DMS79 (cell line): Measurements from ENCODE around the gene PIK3AP1.
A peak's percentile ranks its signal among the peaks of the same experiment; 100 is the strongest.
"Not testable (repeated sequence)": the region's sequence is repeated elsewhere in the genome, so short reads cannot be mapped to it uniquely, and the experiment has no call there.

Source experiments
- DNase-seq: peaks from one replicate; lab custom pipeline; 2025; lab: John Stamatoyannopoulos, UW

Gene PIK3AP1

DNA sequence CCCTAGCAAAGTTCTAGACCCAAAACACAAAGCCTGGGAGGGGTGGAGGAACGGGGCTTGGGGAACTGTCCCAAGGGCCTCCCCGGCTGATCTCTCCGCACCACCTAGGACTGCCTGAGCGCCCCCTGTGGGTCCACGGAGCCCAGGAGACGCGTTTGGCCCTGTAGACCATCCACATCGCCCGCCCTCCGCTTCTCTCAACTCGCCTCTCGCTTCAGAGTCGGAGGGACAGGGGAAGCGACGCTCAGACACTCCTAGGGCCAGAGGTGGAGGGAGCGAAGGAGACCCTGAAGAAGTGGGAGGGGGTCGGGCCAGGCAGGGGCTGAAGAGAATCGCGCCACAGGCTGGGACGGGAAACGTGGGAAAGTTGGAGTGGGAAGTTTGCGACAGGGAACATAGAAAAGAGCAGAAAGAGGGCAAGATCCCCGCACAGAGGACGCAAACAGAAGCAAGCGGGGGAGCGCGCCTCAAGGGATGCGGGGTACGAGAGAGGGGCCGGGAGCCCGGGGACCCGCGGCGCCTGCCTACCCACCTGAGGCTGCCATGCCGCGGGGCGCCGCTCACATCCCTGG, 378 bp downstream of the PIK3AP1 start:
- no peak for DNase-seq

DNA sequence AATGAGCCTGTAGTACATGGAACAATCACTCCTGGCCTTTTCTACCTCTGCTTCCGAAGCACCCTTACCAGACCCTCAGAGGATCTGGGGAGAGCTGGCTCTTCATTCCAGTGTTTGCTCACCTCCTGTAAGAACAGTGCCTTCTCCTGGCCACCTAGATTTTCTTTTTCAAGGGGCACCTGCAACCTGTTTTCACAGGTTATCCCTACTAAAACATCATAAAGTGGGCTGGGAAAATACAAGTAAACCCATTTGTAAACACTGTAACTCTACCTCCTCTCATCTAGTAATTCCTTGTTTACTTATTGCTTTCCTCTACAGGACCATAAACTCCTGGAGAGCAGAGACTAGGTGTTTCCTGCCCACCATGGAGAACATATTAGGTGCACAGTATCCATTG, 1.1 kb downstream of the PIK3AP1 start:
- DNase-seq = peak; percentile 20

DNA sequence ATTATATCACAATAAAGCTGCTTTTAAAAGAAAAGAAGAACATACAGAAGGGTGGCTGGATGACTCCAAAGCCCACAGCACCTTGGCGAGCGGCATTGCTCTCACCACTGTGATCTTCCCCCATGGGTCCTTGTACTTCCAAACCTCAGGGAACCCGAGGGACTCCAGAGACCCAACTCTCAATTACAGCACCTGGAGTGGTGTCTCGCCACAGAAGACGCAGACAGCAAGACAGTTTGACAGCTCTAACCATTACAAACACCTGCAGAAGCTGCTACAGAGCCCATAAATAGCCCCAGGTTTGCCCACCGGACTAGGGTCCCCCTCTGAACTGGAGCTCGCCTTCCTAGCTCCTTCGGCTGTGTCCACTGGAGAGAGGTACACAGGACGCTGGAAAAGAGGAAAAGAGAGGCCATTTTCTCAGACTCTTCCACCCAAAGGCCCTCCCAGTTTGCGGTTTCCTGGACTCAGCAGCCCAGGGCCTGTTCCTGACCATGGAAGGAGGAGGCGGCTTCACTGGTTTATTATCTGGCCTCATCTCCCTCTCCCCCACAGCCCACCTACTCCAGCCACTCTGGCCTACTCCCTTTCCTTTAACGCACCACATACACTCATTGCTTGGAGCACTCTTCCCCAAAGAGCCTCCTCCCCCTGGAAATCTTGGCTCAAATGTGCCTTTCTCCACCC, 1.9 kb downstream of the PIK3AP1 start:
- no peak for DNase-seq

DNA sequence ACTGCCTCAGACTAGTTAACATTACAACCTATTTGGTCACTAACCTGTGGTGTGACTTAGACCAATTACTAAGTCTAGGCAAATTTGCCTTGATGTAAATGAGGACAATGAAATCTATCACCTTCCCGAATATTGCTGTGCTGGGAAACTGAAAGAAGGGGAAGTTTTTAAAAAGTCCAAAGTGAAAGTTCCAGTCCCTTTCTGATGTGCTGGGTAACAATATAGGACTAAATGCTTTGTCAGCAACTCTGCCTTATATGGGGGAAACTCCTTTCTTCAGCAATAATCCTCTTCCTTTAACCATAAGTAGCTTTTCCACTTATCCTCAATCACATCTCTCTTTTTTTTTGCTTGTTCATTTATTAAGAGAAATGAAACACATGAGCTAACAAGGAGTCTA, 3.9 kb downstream of the PIK3AP1 start:
- DNase-seq = no peak

DNA sequence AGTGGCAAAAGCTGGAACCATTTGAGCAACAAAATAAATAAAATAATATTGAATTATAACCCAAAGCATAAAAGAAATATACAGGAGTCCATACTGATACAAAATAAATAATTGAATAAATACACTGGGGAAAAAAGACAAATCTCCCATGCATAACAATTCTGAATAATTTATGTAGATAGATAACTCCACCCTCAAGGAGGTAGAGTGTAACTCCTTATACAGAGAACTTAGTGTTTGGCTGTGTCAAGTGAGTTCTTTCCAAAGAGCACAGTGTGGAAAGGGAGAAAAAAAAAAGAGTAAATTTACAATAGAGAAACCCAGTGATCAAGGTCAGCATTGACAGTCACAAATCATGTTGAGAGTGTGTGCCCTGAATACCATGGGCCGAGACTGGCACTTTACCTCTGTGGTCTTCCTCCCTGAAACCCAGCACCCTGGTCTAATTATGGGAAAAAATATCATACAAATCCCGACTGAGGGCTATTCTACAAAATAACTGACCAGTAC, 5.5 kb downstream of the PIK3AP1 start:
- no peak for DNase-seq

DNA sequence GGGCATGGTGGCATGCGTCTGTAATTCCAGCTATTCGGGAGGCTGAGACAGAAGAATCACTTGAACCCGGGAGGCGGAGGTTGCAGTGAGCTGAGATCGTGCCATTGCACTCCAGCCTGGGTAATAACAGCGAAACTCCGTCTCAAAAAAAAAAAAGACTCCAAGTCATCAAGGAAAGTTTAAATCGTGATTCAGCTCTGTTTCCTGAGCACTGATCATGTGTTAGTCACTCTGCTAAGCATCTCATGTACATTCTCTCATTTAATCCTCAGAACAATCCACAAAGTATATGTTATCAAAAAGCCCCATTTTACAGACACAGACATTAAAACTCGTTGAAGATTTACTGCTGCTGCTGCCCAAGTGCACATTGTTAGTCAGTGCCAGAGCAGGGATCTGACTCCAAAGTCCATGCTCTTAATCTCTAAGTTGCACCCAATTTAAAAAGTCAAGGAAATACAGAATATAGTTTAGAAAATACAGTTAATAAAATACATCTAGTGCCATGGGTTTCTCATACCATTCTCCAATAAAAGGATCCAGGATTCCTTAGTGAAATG, 6.2 kb downstream of the PIK3AP1 start:
- no peak for DNase-seq

DNA sequence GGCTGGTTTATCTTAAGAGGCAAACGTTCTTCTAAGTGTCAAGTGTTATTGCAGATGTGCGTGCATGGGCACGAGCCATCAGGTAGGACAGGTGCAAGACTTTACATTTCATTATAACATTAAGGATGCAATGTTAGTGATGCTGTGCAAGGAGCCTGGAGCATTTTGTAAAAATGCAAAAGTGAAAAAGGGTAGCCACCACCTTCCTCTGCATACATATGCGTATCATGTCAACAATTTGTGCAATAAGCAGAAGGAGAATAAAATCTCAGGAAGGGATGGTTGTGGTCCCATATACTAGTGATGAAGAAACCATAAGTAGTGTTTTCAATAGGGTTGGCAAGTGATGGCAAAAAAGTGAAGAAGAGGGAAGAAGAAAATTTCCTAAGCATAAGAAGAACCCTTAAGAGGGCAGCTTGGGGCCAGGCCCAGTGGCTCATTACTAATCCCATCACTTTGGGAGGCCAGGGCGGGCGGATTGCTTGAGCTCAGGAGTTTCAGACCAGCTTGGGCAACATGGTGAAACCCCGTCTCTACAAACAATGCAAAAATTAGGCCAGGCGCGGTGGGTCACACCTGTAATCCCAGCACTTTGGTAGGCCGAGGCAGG, 7.5 kb downstream of the PIK3AP1 start:
- no peak for DNase-seq

DNA sequence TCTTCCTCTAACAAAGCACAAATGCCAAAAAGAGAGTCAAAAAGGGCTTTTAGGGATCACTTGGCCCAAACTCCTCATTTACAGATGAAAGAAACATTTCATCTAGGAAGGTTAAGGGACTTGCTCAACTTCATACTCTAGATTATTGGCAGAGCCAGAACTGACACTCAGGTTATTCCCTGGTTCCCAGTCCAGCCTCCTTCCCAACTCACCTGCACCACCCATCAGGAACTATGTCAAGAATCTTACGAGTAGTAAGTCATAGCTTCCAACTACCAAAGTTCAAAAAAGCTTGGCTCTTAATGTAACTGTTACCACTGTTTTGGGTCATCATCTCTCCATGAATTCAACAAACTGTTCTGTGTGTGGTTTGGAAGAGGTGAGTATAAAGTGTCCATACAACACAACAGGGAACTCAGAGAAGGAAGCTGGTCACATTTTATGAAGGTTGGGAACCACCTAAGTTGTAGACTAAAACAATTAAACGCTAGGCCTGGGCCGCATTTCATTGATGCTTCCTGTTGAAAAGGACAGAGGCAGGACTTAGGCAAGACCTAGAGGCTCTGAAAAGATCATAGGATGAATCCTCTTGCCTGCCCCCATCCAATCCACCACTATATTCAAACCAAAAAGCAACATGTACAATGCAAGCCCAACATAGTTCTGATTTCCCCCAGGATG, 9.1 kb downstream of the PIK3AP1 start:
- DNase-seq = no peak

DNA sequence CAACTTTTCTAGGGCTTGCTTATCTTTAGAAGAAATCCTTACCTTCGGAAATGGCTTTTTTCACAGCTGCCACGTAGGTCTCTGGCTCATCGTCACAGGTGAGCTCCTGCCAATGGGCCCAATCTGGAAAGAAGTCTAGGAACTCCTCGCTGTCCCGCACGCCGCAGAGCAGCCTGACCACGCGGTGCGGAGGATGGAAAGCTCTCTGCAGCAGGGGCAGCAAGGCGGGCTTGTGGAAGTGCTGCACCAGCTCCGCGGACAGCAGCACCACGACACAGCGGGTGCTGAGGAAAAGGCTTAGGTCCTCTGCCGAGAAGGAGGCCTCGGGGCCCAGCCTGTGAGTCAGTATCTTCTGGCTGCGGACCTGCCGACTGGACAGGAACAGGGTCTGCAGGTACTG, 10.8 kb downstream of the PIK3AP1 start:
- DNase-seq = no peak

DNA sequence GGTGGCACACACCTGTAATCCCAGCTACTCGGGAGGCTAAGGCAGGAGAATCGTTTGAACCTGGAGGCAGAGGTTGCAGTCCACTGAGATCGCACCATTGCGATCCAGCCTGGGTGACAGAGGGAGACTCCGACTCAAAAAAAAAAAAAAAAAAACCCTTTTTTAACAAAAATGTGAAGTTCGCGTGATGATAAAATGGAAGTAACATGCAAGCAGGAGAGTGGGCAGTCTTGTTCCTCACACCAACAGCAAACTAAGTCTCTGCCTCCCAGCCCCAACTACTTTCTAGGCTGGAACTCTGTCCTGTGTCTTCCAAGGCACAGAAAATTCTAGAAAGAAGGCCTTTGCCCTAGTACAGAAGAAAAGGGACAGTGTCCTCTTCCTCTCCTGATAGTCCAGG, 11.3 kb downstream of the PIK3AP1 start:
- DNase-seq = no peak

DNA sequence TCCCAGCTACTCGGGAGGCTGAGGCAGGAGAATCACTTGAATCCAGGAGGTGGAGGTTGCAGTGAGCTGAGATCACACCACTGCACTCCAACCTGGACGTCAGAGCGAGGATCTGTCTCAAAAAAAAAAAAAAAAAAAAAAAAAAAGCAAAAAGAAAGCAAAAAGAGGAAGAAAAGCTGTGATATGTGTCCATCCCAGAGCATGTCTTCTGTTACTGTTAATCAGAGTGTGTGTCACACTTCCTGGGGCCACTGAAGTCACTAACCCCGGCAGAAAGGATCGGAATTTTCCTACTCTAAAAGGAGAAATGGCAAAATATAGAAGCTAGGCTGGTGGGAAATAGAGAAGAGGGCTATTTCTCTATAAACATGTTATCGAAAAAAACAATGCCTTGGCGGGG, 11.9 kb downstream of the PIK3AP1 start:
- DNase-seq = no peak

DNA sequence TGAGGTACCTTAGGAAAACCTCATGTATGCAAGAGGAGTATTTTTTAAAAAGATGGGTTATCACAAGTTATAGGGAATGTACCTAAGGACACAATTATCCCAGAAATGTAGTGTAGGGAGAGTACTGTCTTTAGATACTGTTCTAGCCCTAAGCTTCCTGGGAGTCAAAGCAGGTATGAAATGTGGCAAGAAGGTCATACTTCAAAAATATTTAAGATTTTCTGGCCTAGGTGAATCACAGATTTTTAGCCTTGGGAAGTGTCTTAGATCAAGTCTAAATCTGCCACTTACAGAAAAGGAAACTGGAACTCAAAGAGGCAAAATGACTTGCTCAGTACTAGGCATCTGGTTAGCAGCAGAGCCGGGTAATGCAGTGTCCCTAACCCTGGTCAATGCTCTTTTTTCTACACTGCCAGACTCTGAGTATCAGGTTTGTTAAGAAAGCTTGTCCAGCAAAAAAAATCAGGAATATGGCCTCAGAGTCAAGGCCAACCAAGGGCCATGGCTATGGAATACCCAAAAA, 13.9 kb downstream of the PIK3AP1 start:
- no peak for DNase-seq

DNA sequence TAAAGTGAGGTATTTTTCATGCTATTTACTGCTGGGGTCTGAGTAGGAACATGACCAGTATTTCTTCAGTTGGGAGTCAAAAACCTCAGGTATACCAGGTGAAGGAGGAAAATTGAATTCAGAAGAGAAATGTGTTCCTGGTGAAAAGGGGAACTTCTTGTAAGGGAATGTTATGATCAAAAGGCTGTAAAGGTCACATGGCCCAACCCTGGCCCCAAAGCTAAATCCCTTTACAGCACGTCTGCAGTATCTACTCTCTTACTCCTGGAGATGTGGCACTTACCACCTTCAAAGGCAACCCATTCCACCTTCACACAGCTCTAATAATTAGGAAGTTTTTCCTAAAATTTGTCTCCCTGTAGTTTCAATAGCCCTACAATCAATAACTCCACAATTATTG, 15.2 kb downstream of the PIK3AP1 start:
- DNase-seq = no peak

DNA sequence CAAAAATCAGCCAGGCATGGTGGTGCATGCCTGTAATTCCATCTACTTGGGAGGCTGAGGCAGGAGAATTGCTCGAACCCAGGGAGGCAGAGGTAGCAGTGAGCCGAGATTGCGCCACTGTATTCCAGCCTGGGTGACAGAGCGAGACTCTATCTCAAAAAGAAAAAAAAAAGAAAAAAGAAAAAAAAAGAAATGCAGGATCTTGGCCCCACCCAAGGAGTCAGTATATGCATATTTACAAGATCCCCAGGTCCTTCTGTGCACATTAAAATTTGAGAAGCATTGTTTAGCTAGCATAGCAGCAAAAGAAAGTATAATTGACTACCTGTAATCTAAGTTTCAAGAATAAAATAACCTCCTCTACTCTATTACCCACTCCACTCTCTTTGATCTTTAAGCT, 15.8 kb downstream of the PIK3AP1 start:
- DNase-seq = no peak

DNA sequence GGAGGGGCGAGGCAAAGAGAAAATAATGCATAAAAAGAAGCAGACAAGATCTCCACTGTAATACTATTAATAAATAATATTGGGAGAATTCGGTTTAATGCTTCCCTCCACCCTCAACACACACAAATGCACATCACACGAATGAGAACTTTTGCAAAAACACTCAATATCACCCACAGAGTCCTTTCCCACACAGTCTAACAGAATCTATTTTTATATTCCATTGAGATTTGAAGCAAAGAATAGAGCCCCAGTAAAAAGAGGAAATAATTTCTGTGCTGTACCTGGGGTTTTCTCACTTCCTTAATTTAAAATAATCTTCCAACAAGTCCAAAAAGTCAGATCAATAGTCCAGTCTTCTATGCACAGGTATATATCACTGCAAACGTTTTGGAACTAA, 17.0 kb downstream of the PIK3AP1 start:
- no peak for DNase-seq

DNA sequence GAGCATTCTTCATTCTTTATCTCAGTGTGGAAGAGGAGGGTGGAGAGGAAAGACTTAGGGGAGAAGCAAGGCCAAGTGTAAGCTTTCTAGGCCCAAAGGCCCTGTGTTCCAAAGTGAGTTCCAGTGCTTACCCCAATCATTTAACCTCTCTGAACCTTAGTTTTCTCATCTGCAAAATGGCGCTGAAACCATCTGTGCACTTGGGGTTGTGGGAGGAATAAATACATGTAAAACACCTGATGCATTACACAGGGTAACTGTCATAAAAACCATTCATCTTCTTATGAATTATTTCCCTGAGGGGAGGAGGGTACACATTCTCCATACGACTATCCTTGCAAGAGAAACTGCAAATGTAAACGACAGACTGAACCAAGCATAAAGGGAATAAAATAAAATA, 19.0 kb downstream of the PIK3AP1 start:
- DNase-seq = no peak

DNA sequence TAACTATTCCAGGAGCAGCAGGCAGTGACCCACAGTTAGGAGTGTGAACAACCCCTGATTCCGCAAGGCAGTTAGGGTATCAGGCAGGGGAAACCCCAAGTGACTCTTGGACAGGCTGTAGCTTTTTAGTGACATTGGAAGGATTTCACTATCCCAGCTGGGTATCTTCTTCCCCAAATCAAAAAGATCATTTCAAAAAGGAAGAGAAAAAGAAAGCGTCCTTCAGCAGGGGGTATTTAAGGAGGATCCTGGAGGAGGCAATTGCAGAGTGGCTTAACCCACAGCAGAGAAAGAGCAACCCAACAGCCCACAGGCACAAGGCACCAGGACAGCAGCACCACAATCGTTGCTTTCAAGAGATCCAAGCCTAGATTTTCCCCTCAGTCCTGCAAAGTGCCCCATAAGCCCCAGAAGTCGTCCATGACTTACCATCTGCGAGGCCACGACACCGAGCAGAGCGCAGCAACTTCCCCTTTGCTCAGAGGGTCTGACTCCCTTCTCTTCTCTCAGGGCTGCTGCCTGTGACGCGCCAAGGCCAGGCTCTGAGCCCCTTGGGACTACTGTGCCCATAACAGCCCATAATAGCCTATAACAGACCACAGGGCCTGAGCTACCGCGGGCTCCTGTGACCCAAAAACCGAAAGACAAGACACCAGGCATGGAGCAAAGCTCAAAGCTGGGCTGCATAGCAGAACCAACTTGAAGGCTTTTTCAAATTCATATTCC, 19.8 kb downstream of the PIK3AP1 start:
- DNase-seq = no peak

DNA sequence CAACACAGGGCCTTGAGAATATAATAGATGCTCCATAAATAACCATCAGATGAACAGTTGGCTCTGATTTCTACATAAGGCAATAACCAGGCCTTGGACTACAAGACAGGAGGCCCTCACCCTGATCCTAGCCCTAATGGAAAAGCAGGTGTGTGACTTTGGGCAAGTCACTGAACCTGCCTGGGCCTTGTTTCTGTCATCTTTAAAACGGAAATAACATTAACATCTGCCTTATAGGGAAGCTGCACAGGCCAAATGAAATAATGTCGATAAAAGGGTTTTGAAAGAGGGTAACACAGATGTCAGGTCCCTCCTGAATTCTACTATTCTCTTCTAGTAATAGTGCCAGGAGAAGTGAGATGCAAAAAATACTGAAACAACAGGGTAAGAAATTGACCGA, 20.7 kb downstream of the PIK3AP1 start:
- DNase-seq = no peak

DNA sequence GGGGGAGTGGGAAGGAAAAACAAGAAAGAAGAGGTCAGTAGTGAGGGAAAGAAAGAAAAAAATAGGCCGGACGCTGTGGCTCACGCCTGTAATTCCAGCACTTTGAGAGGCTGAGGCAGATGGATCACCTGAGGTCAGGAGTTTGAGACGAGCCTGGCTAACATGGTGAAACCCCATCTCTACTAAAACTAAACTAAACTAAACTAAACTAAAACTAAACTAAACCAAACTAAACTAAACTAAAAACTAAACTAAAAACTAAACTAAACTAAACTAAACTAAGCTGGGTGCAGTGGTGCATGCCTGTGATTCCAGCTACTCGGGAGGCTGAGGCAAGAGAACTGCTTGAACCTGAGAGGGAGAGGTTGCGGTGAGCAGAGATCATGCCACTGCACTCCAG, 22.0 kb downstream of the PIK3AP1 start:
- DNase-seq = not testable (repeated sequence)

DNA sequence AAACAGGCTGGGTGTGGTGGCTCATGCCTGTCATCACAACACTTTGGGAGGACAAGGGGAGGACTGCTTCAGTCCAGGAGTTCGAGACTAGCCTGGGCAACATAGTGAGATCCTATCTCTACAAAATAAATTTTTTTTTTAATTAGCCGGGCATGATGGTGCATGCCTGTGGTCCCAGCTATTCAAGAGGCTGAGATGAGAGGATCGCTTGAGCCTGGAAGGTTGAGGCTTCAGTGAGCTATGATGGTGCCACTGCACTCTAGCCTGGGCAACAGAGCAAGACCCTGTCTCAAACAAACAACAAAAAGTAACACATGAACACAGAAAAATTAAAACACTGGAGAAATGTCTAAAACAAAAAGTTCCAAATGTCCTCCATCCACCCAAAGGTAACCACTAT, 22.9 kb downstream of the PIK3AP1 start:
- DNase-seq = no peak

DNA sequence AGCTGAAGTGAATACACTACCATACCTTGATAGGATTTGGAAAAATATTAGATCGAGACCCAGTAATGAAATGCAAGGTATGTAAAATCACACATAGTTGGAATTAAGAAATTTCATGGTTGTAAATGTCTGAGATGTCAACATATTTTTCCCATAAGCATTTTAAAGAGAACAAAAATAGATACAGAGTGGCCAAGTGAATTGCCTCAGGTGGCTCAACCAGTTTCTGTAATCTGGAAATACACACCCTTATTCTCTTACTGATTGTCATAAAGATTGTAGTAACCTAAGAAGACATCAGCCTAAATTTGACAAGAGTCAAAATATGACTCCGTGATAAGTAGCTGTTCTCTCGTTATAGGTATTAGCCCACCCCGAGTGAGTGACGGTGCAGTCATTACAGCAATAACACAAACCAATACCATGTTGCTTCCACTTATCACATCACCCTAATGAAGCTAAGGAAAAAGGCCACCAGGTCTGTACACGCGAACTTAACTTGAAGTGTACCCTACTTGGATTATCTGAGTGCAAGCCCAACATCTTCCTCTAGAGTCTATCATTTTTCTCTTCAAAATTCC, 23.4 kb downstream of the PIK3AP1 start:
- DNase-seq = no peak
